Heart left ventricle (tissue), 16 donors: ENCODE data around the gene ZNF474. TPM values are rescaled to one million over a fixed set of nuclear protein-coding genes. Genes with fewer than 3 reads are reported as not detected.
A peak's percentile ranks its signal among the peaks of the same experiment; 100 is the strongest.

Experiments
- ATAC-seq, 4 donors: fragments of 200-7000 bp; cut with Tn5 transposase; one replicate each; pipeline ENCODE4 v1.9.1; 2020 to 2022; ENCODE audit warnings: moderate library complexity in 4 of 4, mild to moderate bottlenecking in 3 of 4, moderate number of reproducible peaks in 1 of 4
- DNase-seq, 5 donors: peaks; one replicate each; pipeline ENCODE4 v3.0.0-alpha.2; 2020
- H3K27ac ChIP-seq, 12 donors: fragments of 200-600 bp; sonication (generic) in 4 of 12; one replicate each; pipeline versions ENCODE4 v1.5.0 to v1.8.0; 2016 to 2022; ENCODE audit warnings: mild to moderate bottlenecking in 2 of 12
- H3K27me3 ChIP-seq, 9 donors: fragments of 200-600 bp; sonication (generic) in 2 of 9; one replicate each; pipeline versions ENCODE4 v1.5.1 to v1.8.0; 2016 to 2022; ENCODE audit warnings: mild to moderate bottlenecking in 3 of 9
- H3K36me3 ChIP-seq, 9 donors: fragments of 200-600 bp; sonication (generic) in 2 of 9; one replicate each; pipeline versions ENCODE4 v1.5.0 to v1.8.0; 2018 to 2022; ENCODE audit warnings: mild to moderate bottlenecking in 2 of 9
- H3K4me1 ChIP-seq, 12 donors: fragments of 200-600 bp; sonication (generic) in 4 of 12; one replicate each; pipeline versions ENCODE4 v1.5.0 to v1.8.0; 2016 to 2022; ENCODE audit warnings: mild to moderate bottlenecking in 3 of 12
- H3K4me3 ChIP-seq, 12 donors: fragments of 200-600 bp; sonication (generic) in 4 of 12; one replicate each; pipeline versions ENCODE4 v1.5.0 to v1.8.0; 2017 to 2022; ENCODE audit warnings: mild to moderate bottlenecking in 9 of 12, moderate library complexity in 4 of 12
- H3K9me3 ChIP-seq, 12 donors: fragments of 200-600 bp; sonication (generic) in 4 of 12; one replicate each; pipeline versions ENCODE4 v1.5.0 to v1.8.0; 2016 to 2022; ENCODE audit warnings: mild to moderate bottlenecking in 1 of 12
- CTCF ChIP-seq, 12 donors: fragments of 200-600 bp; sonication (generic) in 4 of 12; IDR thresholded peaks; one replicate each; pipeline versions ENCODE4 v1.5.0 to v1.8.0; 2018 to 2022; ENCODE audit warnings: antibody characterized with exemption in 12 of 12, mild to moderate bottlenecking in 5 of 12
- POLR2A ChIP-seq, 2 donors: fragments of 450-650 bp; IDR thresholded peaks; one replicate each; pipeline ENCODE4 v1.6.1; 2017; ENCODE audit warnings: antibody characterized with exemption in 2 of 2, mild to moderate bottlenecking in 2 of 2, moderate library complexity in 2 of 2
- WGBS, 4 donors: extraction: QIAGEN DNeasy Blood & Tissue Kit in 2 of 4; methylation state at CpG; one replicate each; pipeline versions ENCODE4 v1.1.5 to v1.1.7; 2013 to 2018; 5-methylcytosine and 5-hydroxymethylcytosine counted together
- intact Hi-C, 10 donors: fragments of 100-400 bp; cut with DNase I; formaldehyde crosslinking; loops; one replicate each; pipeline versions ENCODE4 v1.11.1 to v1.14.2; 2022
- polyA plus RNA-seq, 2 donors: library from polyadenylated mRNA; stranded (reverse); fragments of 200-250 nt; gene quantifications; one replicate each; pipeline ENCODE4 v1.2.3, GENCODE V29; 2013
- total RNA-seq, 9 donors: library from RNA; depleted of rRNA in 2 of 9; stranded (reverse); fragments of >200 nt in 2 of 9; fragmentation: NEBNext Ultra II Directional in 3 of 9; extraction: Animal tissue kit (Norgen Biotek cat#: 25700) in 3 of 9; gene quantifications; one replicate each; pipeline versions ENCODE4 v1.1.0 to v1.2.4, GENCODE V29; 2016 to 2023
- donor health status: ischemic (EF 13 %, LVEDD 7.1; RV severe dilation, severe dysfunction).
- donor health status: healthy with polysubstance abuse.
- donor health status: DM: no; HTN: yes; CAD: no.
- donor health status: DM: no; HTN: no; CAD: no.
- donor health status: ischemic (EF 25% LVEDD 6.9; RV normal size, moderate dysfunction).
- donor health status: ischemic (EF 25% LVEDD 5.7; RV mildly dilated, moderate dysfunction).
- donor health status: healthy.
- donor health status: DM: yes; HTN: yes; CAD: no.
- donor health status: ischemic (EF 35%, LVEDD 5.7; RV mildly dilated, moderate dysfunction).
- donor health status: nonischemic (EF 11% LVEDD 7.7; RV severe dilation, severe dysfunction).
- donor health status: DM: yes; HTN: yes; CAD: no.
- donor health status: PGD.
- donor health status: ischemic (EF 29% LVEDD 5.4; RV normal size, mild dysfunction).
- donor health status: nonischemic (EF 23%, LVEDD 6.1; RV moderate dilation, normal function).

Gene ZNF474
- total and polyA plus RNA-seq, 11 donors, result 0.03 to 0.25 (median 0.16) TPM; not detected in 6

GRCh38 chr5:122149321-122150090 lies 20.2 kb downstream of the ZNF474 start:
- Histone ChIP-seq H3K27me3 (no peaks in the 10 kb centered on the region), H3K9me3 (no peaks in the 10 kb centered on the region), H3K27ac (peak overlapping the region in 1 of 12 donors; percentile 16), H3K4me1 (peaks cover 0 to 15% (median 0%) of the 10 kb centered on the region in 12 donors), H3K4me3 (no peak overlapping the region), H3K36me3 (no peaks in the 10 kb centered on the region)
- DNase-seq (no peak), ATAC-seq (no peak)
- WGBS, 4 donors, result 62 to 74% (median 73%) methylated on average over 4 of the region's 4 CpGs
- intact Hi-C loops, result loop anchor here in 1 of 10 donors (10.0 kb wide), 1 partner anchor 185 kb away; the partner anchor contains the start of gene SRFBP1
- TF ChIP-seq POLR2A (IDR thresholded peaks at IDR 0.05), result no peak
- no peak for TF ChIP-seq CTCF (IDR thresholded peaks at IDR 0.05)

GRCh38 chr5:122150215-122150614 lies 20.9 kb downstream of the ZNF474 start:
- Histone ChIP-seq H3K36me3 (no peaks in the 10 kb centered on the region), H3K4me1 (peaks cover 0 to 15% (median 0%) of the 10 kb centered on the region in 12 donors), H3K9me3 (no peaks in the 10 kb centered on the region), H3K27me3 (no peaks in the 10 kb centered on the region), H3K27ac (peak overlapping the region in 1 of 12 donors; percentile 16), H3K4me3 (no peak overlapping the region)
- TF ChIP-seq CTCF (IDR thresholded peaks at IDR 0.05), result no peak
- TF ChIP-seq POLR2A (IDR thresholded peaks at IDR 0.05), result no peak
- DNase-seq (no peak), ATAC-seq (no peak)
- intact Hi-C loops, result loop anchor here in 1 of 10 donors (10.0 kb wide), 1 partner anchor 185 kb away; the partner anchor contains the start of gene SRFBP1
- 62 to 67% (median 65%) methylated on average over 2 of the region's 2 CpGs for WGBS, 4 donors

GRCh38 chr5:122151640-122152039 lies 22.3 kb downstream of the ZNF474 start:
- H3K36me3 ChIP-seq, result no peaks in the 10 kb centered on the region
- no peak for TF ChIP-seq POLR2A (IDR thresholded peaks at IDR 0.05)
- TF ChIP-seq CTCF (IDR thresholded peaks at IDR 0.05), result no peak
- ATAC-seq (no peak), DNase-seq (no peak)
- intact Hi-C loops, result loop anchor here in 1 of 10 donors (10.0 kb wide), 1 partner anchor 187 kb away; the partner anchor contains the start of gene SRFBP1
- H3K9me3 ChIP-seq, result no peaks in the 10 kb centered on the region
- no peaks in the 10 kb centered on the region for H3K27me3 ChIP-seq
- H3K4me3 ChIP-seq, result no peak overlapping the region
- 78 to 87% (median 80%) methylated on average over 4 of the region's 4 CpGs for WGBS, 4 donors
- peaks cover 0 to 15% (median 0%) of the 10 kb centered on the region in 12 donors for H3K4me1 ChIP-seq
- H3K27ac ChIP-seq, result no peak overlapping the region

- intact Hi-C loops, result loop anchor here in 1 of 10 donors (10.0 kb wide), 1 partner anchor 188 kb away; the partner anchor contains the start of gene SRFBP1
- 84 to 91% (median 87%) methylated on average over 9 to 10 of the region's 10 CpGs for whole genome bisulfite sequencing, 4 donors
- H3K27ac ChIP-seq, result peak overlapping the region in 1 of 12 donors; percentile 8
Observed at GRCh38 chr5:122152266-122152900, 23.0 kb downstream of the ZNF474 start.

More at GRCh38 chr5:122152266-122152900, 23.0 kb downstream of the ZNF474 start:
- Histone ChIP-seq H3K36me3 (no peaks in the 10 kb centered on the region), H3K4me1 (peaks cover 0 to 15% (median 0%) of the 10 kb centered on the region in 12 donors), H3K4me3 (no peak overlapping the region), H3K27me3 (no peaks in the 10 kb centered on the region), H3K9me3 (no peaks in the 10 kb centered on the region)
- no peak for ATAC-seq
- no peak for DNase-seq
- TF ChIP-seq CTCF (IDR thresholded peaks at IDR 0.05) (no peak), POLR2A (IDR thresholded peaks at IDR 0.05) (no peak)
